ENCODE results near the gene SLC5A5. TPM values are rescaled to one million over a fixed set of nuclear protein-coding genes. Genes with fewer than 3 reads are reported as not detected.

The SLC5A5 gene
- total RNA-seq = not detected in 2 replicates

DNA sequence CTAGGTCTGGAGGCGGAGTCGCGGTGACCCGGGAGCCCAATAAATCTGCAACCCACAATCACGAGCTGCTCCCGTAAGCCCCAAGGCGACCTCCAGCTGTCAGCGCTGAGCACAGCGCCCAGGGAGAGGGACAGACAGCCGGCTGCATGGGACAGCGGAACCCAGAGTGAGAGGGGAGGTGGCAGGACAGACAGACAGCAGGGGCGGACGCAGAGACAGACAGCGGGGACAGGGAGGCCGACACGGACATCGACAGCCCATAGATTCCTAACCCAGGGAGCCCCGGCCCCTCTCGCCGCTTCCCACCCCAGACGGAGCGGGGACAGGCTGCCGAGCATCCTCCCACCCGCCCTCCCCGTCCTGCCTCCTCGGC is at the start of gene SLC5A5:
SLC5A5 (plus strand) TSS at position 68 of the 373 bp plus-strand sequence. CDS start 375 bp downstream, outside the sequence.

GRCh38 chr19:17847538-17848366 is 24.0 kb upstream of the SLC5A5 start, which contains the start of gene JAK3:
Gene JAK3, minus strand, starts transcription at chr19:17847982. Its CDS starts 3,565 bp downstream, at chr19:17844417.

DNA sequence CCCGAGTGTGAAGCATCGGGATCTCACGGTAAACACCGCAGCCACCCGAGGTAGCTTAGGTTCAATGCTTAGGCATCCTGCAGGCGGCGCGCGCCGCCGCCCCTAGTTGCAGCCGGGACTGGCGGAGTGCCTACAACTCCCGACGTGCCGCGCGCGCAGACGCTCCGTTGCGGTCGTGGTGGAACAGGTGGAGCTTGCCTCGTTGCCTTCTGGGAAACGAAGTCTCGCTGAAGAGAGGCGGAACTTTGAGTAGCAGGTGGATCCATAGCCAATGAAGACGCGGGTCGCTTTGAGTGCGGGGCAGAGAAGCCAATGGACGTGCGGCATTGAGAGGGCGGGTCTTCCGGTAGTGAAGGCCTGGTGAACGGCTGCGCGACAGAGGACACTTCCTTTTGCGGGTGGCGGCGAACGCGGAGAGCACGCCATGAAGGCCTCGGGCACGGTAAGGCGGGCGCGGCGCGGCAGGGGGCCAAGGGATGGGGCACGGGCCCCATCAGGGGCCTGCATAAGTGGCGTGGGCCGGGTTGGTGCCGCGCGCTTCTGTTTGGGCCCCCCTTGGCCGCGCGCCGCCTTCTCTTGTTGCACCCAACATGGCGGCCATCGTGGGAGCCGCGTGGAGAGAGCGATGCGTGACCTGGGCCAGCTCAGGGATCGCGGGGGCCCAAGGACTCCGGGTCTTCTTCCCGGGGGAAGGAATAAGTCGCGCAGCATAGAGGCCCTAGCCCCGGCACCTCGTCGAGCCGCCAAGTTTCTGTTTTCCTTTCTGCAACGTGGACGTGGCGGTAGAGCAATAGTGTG is 12.0 kb upstream of the SLC5A5 start, which contains the start of gene RPL18A:
RPL18A (plus strand) TSS at position 378 of the 798 bp plus-strand sequence; CDS start at position 425, 47 bp downstream.

GRCh38 chr19:17932485-17933338 is 61.0 kb downstream of the SLC5A5 start, which contains the start of gene CCDC124:
Gene CCDC124, plus strand, starts transcription at chr19:17933015. Its CDS starts 3,406 bp downstream, at chr19:17936421.

Other genes starting within 250 kb of the SLC5A5 start
- gene UNC13A, start 183.6 kb upstream of the SLC5A5 start, total RNA-seq = 0.16 and 0.57 TPM in 2 replicates
- gene MAP1S, start 152.5 kb upstream of the SLC5A5 start, total RNA-seq = 24.1 and 84.1 TPM in 2 replicates
- 0.31 and 1.1 TPM in 2 replicates for gene FCHO1, start 120.5 kb upstream of the SLC5A5 start, total RNA-seq
- gene B3GNT3, start 76.8 kb upstream of the SLC5A5 start, total RNA-seq = 0.16 TPM in 1 of 2 replicates, not detected in the other
- not detected in 2 replicates for gene INSL3, start 50.4 kb upstream of the SLC5A5 start, total RNA-seq
- gene JAK3, start 24.0 kb upstream of the SLC5A5 start, total RNA-seq = 4.4 and 5.2 TPM in 2 replicates
- 882 and 1,185 TPM in 2 replicates for gene RPL18A, start 12.0 kb upstream of the SLC5A5 start, total RNA-seq
- gene CCDC124, start 61.1 kb downstream of the SLC5A5 start, total RNA-seq = 32.1 and 72.3 TPM in 2 replicates
- gene KCNN1, start 95.2 kb downstream of the SLC5A5 start, total RNA-seq = under 0.01 TPM in 1 of 2 replicates, not detected in the other
- gene ARRDC2, start 136.2 kb downstream of the SLC5A5 start, total RNA-seq = 32.7 and 74.5 TPM in 2 replicates
- 0.31 and 0.49 TPM in 2 replicates for gene IL12RB1, start 215.0 kb downstream of the SLC5A5 start, total RNA-seq
- gene MAST3, start 225.8 kb downstream of the SLC5A5 start, total RNA-seq = 1.1 and 4.7 TPM in 2 replicates

All from bladder microvascular endothelial cell (primary cell).